Inflammatory macrophage treated with lipopolysaccharide for 4 hours (primary cell): ENCODE data around the gene LYRM4.

Source experiments
- DNase-seq: peaks from one replicate; pipeline ENCODE4 v3.0.0-alpha.2; 2020

LYRM4 gene

GRCh38 chr6:5116243-5116991, 144.3 kb downstream of the LYRM4 start:
- no peak for DNase-seq

GRCh38 chr6:5115168-5115567, 145.6 kb downstream of the LYRM4 start:
- no peak for DNase-seq

DNA sequence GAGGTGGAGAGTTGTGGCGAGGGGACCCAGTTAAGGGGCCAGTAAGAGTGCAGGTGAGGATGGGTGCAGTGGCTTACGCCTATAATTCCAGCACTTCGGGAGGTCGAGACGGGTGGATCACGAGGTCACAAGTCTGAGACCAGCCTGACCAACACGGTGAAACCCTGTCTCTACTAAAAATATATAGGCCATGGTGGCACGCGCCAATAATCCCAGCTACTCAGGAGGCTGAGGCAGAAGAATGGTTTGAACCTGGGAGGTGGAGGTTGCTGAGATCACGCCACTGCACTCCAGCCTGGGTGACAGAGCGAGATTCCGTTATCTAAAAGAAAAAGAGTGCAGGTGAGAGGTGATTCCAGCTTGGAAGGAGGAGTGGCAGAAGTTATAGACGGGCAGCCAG, 147.7 kb downstream of the LYRM4 start:
- no peak for DNase-seq

DNA sequence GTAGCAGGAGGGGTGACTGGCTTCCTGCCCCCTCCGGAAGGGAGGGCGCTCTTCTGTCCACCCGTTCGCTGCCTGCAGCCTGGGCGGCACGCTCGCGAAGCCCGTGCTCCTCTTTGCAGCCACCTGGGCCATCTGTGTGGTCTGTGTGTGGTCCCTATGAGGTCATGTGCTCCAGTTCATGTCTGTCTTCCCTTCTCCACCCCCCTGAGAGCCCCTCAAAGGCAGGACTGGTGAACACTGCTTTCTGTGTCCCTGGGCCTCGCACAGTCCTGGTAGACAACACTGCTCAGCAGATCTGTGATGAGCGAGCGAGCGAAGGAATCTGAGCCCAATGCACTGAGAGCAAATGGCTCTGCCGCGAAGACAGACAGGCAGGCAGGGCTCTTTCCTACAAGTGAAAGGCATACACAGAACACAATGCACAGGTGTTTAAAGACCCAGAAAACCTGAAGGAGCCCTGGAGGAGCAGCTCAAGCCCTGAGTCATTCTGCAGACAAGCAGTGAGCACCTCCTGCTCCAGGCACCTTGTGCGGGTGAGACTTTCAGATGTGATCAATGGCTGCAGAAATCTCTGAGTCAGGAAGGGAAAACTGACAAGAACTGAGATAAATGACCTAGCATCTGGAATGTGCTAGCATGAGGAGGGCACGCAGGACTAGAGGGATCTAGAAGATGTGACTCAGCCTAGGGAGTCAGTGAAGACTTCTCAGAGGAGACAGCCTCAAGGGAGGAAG, 148.5 kb downstream of the LYRM4 start:
- no peak for DNase-seq

- no peak for DNase-seq
These were observed 149.1 kb downstream of the LYRM4 start for GRCh38 chr6:5111626-5112025.

- DNase-seq = no peak
These were observed 150.5 kb downstream of the LYRM4 start for GRCh38 chr6:5110246-5110645.

- DNase-seq = no peak
These were observed 151.3 kb downstream of the LYRM4 start for GRCh38 chr6:5109436-5109835.

DNA sequence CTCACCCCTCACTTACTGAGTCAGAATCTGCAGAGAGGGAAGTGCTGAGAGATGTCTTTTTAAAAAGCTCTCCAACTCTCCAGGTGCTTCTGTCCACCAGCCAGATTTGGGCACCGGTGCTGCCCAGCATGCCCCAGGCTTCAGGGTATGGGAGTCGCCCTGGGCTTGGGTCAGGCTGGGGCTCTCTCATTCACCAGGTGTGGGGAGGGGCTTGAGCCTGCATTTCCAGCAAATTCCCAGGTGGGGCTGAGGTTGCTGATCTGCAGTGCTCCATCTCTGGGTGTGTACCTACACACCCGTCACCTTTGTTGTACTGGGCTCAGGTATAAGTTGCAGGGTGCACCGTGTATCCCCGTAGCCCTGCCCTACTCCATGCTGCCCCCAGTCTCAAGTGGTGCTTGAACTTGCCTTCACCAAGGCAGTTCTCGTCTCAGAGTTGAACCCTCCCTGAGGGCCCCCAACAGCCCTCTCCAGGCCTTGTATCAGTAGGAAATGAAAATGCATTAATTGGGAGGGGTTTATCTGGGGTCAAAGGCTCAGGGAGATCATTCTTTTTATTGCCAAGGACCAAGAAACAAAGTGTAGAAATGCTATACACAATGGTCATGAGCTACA, 152.1 kb downstream of the LYRM4 start:
- DNase-seq = no peak

GRCh38 chr6:5108068-5108467, 152.7 kb downstream of the LYRM4 start:
- DNase-seq = no peak

GRCh38 chr6:5107341-5107740, 153.4 kb downstream of the LYRM4 start:
- DNase-seq = no peak

DNA sequence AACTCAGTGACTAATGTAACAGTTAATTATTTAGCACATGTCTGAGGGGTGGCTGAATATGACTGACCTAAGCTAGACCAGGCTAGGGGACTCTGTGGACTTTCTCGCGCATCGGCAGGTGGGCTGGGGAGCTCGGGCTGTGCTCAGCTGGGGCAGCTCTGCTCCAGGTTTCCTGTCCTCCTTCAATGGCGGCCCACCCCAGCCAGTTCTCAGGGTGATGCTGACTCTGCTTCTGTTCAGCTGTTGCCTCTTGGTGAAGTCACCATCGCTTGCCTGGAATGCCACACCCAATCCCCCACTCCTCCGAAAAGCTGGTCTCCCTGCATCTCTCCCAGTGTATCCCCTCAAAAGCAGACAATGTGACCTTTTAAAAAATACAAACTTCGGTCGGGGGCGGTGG, 155.6 kb downstream of the LYRM4 start:
- no peak for DNase-seq

DNA sequence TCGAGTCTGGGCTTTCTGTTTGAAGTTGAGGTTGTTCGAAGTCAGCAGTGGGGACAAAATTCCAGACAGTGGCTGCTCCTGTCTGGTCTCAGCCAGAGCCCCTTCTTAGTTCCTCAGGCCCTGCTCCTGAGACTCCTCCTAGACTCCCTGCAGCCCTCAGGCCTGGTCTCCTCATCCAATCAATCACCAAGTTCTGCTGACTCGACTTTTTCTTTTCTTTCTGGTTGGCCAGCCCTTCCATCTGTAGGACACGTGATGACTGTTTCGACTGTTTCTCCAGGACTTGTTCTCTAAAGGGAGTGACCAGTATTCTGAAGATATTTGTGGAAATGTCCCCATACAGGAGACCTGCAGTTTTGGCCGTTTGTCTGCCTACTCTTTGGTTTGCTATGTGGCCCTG, 156.1 kb downstream of the LYRM4 start:
- DNase-seq = no peak

GRCh38 chr6:5103250-5103649, 157.5 kb downstream of the LYRM4 start:
- no peak for DNase-seq

GRCh38 chr6:5102267-5102970, 158.3 kb downstream of the LYRM4 start:
- DNase-seq = no peak

DNA sequence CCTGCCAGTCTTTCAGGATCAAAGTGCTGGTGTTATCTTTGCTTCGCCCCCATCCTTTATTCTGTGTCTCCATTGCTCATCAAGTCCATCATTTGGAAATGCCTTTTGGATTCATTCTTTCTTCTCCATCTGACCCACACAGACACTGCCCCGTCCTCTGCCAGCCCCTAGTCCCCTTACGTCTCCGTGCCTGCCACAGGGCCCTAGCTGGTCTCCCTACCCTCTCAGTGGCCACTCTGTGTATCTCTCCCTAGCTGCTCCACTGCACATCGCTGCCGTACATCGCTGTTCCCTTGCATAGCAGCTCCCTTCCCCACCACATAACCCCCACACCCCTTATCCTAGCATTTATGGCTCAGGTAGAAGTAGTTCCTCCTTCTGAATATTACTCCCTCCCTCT, 159.9 kb downstream of the LYRM4 start:
- no peak for DNase-seq

DNA sequence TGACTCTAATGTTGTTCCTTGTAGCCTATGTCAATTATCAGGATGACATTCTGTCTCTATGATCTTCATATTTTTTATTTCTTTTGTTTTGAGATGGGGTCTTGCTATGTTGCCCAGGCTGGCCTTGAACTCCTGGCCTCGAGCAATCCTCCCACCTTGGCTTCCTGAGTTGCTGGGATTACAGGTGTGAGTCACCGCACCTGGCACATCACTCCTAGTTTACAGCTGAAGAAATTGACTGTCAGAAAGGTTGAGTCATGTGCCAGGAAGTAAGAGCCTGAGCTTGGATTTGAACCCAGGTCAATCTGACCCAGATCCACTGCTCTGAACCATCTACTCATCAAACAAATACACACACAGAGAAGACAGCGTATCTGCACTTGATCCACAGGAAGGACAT, 161.2 kb downstream of the LYRM4 start:
- DNase-seq = no peak

DNA sequence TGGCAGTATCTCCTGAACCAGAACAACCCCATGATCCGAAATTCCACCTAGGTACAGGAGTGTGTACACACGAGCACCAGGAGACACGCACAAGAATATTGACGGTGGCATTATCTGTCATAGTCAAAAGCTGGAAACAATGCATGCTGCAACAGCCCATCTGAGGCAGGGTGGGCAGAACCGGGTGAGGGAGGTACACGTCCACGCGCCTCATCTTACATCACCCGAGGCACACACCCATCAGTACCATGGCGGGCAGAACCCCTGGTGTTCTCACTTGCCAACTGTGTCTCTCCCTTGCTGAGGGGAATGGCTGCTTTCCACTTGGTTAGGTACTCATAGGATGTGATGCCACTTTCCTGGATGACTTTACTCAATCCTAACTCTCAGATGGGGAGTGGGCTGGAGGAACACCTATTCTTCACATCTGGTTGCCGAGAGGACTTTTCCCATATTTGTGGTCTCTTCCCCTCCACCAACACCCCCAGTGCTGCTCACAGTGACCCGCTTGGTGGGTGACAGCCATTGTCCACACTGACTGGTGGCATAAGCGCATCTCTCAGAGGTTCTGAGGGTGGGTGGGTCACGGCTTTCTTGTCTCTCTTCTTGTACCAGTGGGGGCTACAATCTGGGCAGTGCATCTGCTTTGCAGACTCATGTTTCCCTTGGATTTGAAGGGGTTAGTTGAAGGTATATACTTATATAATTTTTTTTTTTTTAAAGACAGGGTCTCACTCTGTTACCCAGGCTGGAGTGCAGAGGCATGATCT, 162.1 kb downstream of the LYRM4 start:
- no peak for DNase-seq

DNA sequence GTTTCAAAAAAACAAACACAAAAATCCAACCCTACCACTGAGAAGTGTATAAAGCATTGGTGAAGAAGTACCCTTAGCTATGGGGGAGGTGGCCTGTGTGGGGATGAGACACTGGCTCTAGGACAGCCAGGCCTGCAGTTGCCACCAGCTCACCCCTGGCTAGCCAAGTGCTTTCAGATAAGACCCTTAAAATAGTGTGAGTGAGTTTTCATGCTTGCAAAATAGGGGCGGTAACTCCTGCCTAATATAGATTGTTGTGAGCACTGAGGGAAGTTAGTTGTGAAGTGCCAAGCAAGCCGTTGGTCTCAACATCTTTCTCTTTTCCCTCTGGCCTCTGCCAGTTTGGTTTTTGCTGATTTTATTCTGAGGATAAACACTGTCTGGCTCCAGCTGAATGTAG, 164.3 kb downstream of the LYRM4 start:
- no peak for DNase-seq

DNA sequence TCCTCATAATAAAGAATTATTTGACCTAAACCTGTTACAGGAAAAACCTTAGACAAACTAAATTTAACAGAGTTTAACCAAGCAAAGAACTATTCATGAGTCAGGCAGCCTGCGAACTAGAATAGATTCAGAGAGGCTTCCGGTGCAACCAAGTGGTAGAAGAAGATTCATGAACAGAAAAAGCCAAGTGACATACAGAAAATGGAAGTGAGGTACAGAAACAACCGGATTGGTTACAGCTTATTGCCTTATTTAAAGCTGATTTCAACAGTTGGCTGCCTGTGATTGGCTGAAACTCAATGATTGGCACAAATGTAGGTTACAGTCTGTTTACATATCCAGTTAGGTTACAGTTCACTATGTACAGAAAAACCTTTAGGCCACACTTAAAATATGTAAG, 165.5 kb downstream of the LYRM4 start:
- DNase-seq = peak; percentile 10

- DNase-seq = no peak
These were observed 166.4 kb downstream of the LYRM4 start for GRCh38 chr6:5094327-5094726.

GRCh38 chr6:5093231-5094015, 167.3 kb downstream of the LYRM4 start:
- DNase-seq = no peak
